Mucosa of rectum (tissue), 2 donors: ENCODE data around the gene SPON1.
"Not testable (repeated sequence)": the region's sequence is repeated elsewhere in the genome, so short reads cannot be mapped to it uniquely, and the experiment has no call there.

ENCODE experiments used
- H3K27ac ChIP-seq, 2 donors: one replicate each; pipeline ENCODE4 v1.7.0; 2013; ENCODE audit warnings: inconsistent platforms in 2 of 2, low read depth in 2 of 2, low read length in 2 of 2
- H3K27me3 ChIP-seq, 2 donors: one replicate each; pipeline ENCODE4 v1.7.0; 2013; ENCODE audit warnings: low read length in 2 of 2; ENCODE audit not compliant: control insufficient read depth in 2 of 2, insufficient read depth in 2 of 2
- H3K36me3 ChIP-seq, 2 donors: one replicate each; pipeline ENCODE4 v1.7.0; 2013; ENCODE audit warnings: low read length in 2 of 2; ENCODE audit not compliant: control insufficient read depth in 2 of 2, insufficient read depth in 2 of 2
- H3K4me1 ChIP-seq, 2 donors: one replicate each; pipeline ENCODE4 v1.7.0; 2013; ENCODE audit warnings: low read length in 2 of 2, mild to moderate bottlenecking in 1 of 2; ENCODE audit not compliant: control insufficient read depth in 2 of 2, insufficient read depth in 2 of 2
- H3K4me3 ChIP-seq, 2 donors: one replicate each; pipeline ENCODE4 v1.7.0; 2013; ENCODE audit warnings: low read length in 2 of 2
- H3K9ac ChIP-seq, 2 donors: one replicate each; pipeline ENCODE4 v1.7.0; 2013; ENCODE audit warnings: low read length in 2 of 2, low read depth in 1 of 2, mild to moderate bottlenecking in 1 of 2
- H3K9me3 ChIP-seq, 2 donors: one replicate each; pipeline ENCODE4 v1.7.0; 2013; ENCODE audit warnings: low read length in 2 of 2; ENCODE audit not compliant: control insufficient read depth in 2 of 2
- donor health status: healthy.
- donor health status: Normal muscosa, but diverticular disease.

SPON1 gene

DNA sequence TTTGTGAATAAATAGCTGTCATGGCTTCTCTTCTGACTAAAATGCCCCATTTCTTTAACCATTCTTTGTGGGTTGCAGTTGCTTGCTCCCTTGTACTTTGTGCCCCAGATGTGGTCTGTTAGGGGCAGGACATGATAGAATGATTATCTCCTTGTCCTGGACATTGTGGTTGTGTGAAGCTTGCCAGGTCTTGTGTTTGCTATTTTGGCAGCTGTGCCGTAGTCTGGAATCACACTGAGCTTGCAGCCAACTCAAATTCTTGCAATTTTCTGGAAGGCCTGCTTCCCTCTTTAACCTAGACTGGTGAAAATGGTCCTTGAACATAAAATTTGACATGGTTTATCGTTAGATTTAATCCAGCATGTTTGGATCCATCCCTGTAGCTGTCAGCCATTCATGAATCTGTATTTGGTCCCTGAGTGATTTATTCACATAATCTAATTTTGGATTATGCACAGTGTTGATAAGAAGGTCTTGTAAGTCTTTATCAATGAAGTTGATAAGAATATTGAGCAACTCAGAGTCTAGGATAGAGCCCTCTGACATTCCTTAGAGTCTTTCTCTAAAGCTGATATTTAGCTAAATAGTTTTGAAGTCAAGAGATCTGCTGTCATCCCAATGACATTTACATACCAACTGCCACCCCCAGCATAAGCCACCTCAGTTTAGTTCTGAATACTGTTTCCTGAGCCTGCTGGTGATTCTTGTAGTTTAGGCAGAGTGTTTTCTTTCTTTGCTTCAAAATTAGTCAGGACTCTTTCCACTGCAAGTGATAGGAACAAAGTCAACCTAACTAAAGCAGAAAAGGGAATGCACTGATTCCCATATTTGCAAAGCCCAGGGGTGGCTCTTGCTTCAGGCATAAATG is 9.8 kb downstream of the SPON1 start:
- H3K27me3 ChIP-seq = no peaks in the 10 kb centered on the region
- no peak overlapping the region for H3K9ac ChIP-seq
- no peak overlapping the region for H3K27ac ChIP-seq
- no peaks in the 10 kb centered on the region for H3K9me3 ChIP-seq
- no peak overlapping the region for H3K4me3 ChIP-seq
- peaks cover 0 to 12% of the 10 kb centered on the region in 2 donors for H3K4me1 ChIP-seq
- no peaks in the 10 kb centered on the region for H3K36me3 ChIP-seq

DNA sequence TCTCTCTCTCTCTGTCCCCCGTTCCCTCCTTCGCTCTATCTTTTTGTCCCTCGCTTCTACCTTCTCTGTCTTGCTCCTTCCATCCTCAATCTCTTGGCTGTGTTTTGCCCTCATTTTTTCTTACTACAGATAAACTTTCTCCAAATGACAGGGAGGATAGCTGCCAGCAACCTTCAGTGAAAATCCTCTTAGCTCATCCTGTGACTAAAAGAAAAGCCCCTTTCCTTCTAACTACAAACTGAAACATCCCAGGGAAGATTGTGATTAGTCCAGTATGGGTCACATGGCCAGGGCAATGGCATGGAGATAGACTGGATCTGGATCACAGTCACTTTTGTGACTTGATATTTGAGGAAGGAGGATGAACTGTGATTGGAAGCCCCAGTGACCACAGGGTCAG is 10.4 kb downstream of the SPON1 start:
- Histone ChIP-seq H3K36me3 (no peaks in the 10 kb centered on the region), H3K27ac (no peak overlapping the region), H3K27me3 (no peaks in the 10 kb centered on the region), H3K4me3 (no peak overlapping the region), H3K9me3 (no peaks in the 10 kb centered on the region), H3K4me1 (peaks cover 0 to 5% of the 10 kb centered on the region in 2 donors), H3K9ac (no peak overlapping the region)

DNA sequence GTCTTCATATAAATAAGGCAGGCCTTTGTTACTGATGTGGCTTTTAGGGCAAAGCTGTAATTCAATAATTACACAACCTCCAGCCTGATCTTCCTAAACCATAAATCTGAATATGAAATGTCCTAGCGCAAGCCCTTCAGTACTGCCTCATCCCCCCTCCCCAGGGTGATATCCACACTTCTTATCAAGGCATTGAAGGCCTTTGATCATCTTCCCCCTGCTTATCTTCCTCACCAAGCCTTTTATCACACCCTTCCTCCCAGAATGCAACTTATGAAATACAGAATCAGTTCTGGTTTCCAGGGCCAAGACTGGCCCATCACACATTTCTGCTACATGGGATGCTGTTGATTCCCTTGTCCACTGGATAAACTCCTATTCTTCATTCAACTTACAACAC is 12.1 kb downstream of the SPON1 start:
- peaks cover 0 to 2% of the 10 kb centered on the region in 2 donors for H3K4me1 ChIP-seq
- H3K27me3 ChIP-seq = no peaks in the 10 kb centered on the region
- H3K9ac ChIP-seq = no peak overlapping the region
- no peaks in the 10 kb centered on the region for H3K9me3 ChIP-seq
- H3K4me3 ChIP-seq = no peak overlapping the region
- no peaks in the 10 kb centered on the region for H3K36me3 ChIP-seq
- H3K27ac ChIP-seq = no peak overlapping the region

- H3K4me3 ChIP-seq = no peak overlapping the region
Measured at GRCh38 chr11:13983081-13983751, 20.7 kb downstream of the SPON1 start.

GRCh38 chr11:13984616-13985450 is 22.3 kb downstream of the SPON1 start:
- peaks cover 0 to 7% of the 10 kb centered on the region in 2 donors for H3K36me3 ChIP-seq
- no peak overlapping the region for H3K9ac ChIP-seq
- peak overlapping the region; percentile 24 to 37 for H3K27ac ChIP-seq
- H3K9me3 ChIP-seq = no peaks in the 10 kb centered on the region
- peaks cover 0 to 2% of the 10 kb centered on the region in 2 donors for H3K4me1 ChIP-seq
- H3K27me3 ChIP-seq = no peaks in the 10 kb centered on the region
- H3K4me3 ChIP-seq = no peak overlapping the region

More at GRCh38 chr11:13983081-13983751, 20.7 kb downstream of the SPON1 start:
- peaks cover 0 to 7% of the 10 kb centered on the region in 2 donors for H3K36me3 ChIP-seq
- no peaks in the 10 kb centered on the region for H3K27me3 ChIP-seq
- H3K9ac ChIP-seq = no peak overlapping the region
- H3K27ac ChIP-seq = peak overlapping the region; percentile 36 to 56
- H3K4me1 ChIP-seq = peaks cover 0 to 2% of the 10 kb centered on the region in 2 donors
- no peaks in the 10 kb centered on the region for H3K9me3 ChIP-seq

- H3K27me3 ChIP-seq, H3K9ac ChIP-seq, H3K4me3 ChIP-seq, H3K27ac ChIP-seq, H3K9me3 ChIP-seq, H3K36me3 ChIP-seq, H3K4me1 ChIP-seq: not testable (repeated sequence)
Measured at GRCh38 chr11:13986695-13987094, 24.2 kb downstream of the SPON1 start.

DNA sequence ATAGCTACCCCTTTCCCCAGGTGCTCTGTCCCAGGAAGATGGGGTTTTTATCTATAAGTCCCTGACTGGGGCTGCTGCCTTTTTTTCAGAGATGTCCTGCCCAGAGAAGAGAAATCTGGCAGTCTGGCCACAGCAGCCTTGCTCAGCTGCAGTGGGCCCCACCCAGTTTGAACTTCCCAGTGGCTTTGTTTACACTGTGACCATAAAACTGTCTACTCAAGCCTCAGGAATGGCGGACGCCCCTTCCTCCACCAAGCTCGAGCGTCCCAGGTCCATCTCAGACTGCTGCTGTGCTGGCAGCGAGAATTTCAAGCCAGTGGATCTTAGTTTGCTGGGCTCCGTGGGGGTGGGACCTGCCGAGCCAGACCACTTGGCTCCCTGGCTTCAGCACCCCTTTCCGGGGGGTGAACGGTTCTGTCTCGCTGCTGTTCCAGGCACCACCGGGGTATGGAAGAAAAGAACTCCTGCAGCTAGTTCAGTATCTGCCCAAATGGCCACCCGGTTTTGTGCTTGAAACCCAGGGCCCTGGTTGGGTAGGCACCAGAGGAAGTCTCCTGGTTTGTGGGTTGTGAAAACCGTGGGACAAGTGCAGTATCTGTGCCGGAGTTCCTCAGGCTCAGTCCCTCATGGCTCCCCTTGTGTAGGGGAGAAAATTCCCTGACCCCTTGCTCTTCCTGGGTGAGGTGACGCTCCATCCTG is 29.8 kb downstream of the SPON1 start:
- not testable (repeated sequence) for H3K36me3 ChIP-seq, H3K9ac ChIP-seq, H3K27me3 ChIP-seq, H3K9me3 ChIP-seq
- Histone ChIP-seq H3K27ac (peak overlapping the region; percentile 52 to 70), H3K4me1 (peaks cover 8 to 29% of the 10 kb centered on the region in 2 donors), H3K4me3 (peak overlapping the region; percentile 41 to 56)

- H3K4me3 ChIP-seq = no peak overlapping the region
- H3K9ac ChIP-seq = no peak overlapping the region
- no peaks in the 10 kb centered on the region for H3K9me3 ChIP-seq
- H3K4me1 ChIP-seq = peaks cover 8 to 29% of the 10 kb centered on the region in 2 donors
- H3K27ac ChIP-seq = peak overlapping the region in 1 of 2 donors; percentile 52
- H3K27me3 ChIP-seq = no peaks in the 10 kb centered on the region
- no peaks in the 10 kb centered on the region for H3K36me3 ChIP-seq
Measured at GRCh38 chr11:13993096-13993765, 30.7 kb downstream of the SPON1 start.

GRCh38 chr11:13997881-13998280 is 35.4 kb downstream of the SPON1 start:
- Histone ChIP-seq H3K27me3 (no peaks in the 10 kb centered on the region), H3K36me3 (no peaks in the 10 kb centered on the region), H3K27ac (no peak overlapping the region), H3K4me1 (peaks cover 3 to 17% of the 10 kb centered on the region in 2 donors), H3K9ac (no peak overlapping the region), H3K9me3 (no peaks in the 10 kb centered on the region), H3K4me3 (no peak overlapping the region)
